Activated naive CD4-positive, alpha-beta T cell treated with Interleukin-2 at 50 U/mL for 16 hours (primary cell): ENCODE measurements around the gene PDE6B.

ENCODE experiments used
- DNase-seq: peaks from one replicate; pipeline ENCODE4 v3.0.0-alpha.2; 2020

PDE6B gene

DNA sequence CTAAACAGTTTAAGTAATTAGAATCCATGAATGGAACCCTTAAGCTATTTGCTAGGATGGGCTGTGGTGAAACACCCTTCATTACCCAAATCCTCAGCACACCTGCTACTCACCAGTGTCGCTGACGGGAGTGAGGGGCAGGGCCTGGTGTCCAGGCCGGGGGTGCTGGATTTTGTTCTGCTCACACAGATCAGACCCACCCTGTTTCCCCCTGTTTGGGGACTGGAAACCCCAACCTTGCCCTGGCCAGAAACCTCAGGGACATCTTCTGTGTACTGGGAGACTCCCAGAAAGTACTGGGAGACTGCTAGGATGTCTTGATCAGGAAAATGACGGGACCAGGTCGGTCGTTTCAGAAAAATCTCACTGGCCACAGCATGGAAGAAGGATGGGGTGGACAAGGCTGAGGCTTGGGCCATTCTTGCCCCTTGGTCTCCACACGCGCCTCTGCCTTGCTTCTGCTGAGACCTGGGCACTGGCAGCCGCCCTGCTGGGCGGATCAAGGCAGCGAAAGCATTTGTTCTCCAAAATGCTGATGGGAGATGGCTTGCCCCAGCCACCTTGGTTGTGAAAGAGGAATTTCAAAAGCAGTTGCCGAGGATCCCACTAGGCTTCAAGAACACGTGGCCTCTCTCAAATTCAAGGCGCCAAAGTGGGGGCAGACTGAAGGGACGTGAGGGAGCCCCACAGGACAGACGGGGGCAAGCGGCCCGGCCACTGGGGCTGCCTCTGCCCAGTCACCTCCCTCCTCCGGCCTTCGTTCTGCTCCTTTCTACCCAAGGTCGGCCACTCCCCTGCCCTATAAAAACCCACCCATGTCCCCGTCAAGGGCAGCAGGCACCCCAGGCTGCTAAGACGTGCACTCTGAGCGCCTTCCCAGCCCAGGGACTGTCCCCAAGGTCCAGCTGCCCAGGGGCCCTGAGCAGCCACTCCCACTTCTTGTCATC lies 23.5 kb upstream of the PDE6B start:
- no peak for DNase-seq

- peak; percentile 56 for DNase-seq
Observed at GRCh38 chr4:602559-602942, 22.8 kb upstream of the PDE6B start.

DNA sequence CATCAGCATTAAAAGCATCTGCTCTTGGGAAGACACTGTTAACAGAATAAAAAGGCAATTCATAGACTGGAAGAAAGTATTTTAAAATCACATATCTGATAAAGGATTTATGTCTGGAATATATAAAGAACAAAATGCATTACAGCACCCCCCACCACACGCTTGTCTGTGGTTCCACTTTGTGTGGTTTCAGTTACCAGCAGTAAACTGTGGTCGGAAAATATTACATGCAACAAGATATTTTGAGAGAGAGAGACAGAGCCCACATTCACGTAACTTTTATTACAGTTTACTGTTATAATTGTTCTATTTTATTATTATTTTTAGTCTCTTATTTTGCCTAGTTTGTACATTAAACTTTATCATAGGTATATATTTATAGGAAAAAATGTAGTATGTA lies 21.2 kb upstream of the PDE6B start:
- DNase-seq: no peak

DNA sequence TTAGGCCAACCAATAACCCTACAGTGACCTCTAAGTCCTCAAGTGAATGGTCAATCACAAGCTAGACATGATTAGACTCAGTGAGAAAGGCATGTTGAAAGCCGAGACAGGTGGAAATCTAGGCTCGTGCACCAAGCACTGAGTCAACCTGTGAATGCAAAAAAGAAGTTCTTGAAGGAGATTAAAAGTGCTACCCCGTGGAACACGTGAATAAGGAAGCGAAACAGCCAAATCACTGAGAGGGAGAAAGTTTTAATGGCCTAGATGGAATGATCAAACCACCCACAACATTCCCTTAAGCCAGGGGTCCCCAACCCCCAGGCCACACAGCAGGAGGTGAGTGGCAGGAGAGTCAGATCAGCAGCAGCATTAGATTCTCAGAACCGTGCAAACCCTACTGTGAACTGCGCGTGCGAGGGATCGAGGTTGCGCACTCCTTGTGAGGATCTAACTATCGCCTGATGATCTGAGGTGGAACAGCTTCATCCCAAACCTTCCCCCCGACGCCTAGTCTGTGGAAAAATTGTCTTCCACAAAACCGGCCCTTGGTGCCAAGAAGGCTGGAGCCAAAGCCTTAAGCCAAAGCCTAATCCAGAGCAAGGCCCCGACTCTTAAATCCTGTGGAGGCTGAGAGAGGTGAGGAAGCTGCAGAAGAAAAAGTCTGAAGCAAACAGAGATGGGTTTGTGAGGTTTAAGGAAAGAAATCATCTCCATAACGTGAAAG lies 19.5 kb upstream of the PDE6B start:
- no peak for DNase-seq

DNA sequence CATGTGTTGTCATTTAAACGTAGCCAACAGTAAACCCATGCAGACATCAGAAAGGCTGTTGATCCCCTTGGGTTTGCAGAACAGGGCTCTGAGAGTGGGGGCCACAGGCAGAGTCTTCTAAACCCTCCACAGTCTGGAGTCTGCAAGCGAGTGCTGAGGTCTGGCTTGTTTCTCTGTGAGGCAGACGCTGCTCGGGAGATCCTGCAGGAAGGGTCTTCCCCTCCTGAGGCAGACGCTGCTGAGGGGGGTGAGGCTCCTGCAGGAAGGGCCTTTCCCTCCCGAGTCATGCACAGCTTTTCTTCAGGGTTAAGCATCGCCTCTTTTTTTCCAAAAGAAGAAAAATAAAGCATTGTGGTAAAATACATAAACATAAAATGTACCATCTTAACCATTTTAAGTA lies 17.1 kb upstream of the PDE6B start:
- DNase-seq: no peak

- DNase-seq: no peak
Observed at GRCh38 chr4:609400-610050, 15.8 kb upstream of the PDE6B start.

- DNase-seq: no peak
Observed at GRCh38 chr4:610411-611261, 14.7 kb upstream of the PDE6B start.

- no peak for DNase-seq
Observed at GRCh38 chr4:612052-612748, 13.2 kb upstream of the PDE6B start.

GRCh38 chr4:612749-613125 lies 12.6 kb upstream of the PDE6B start:
- DNase-seq: no peak

DNA sequence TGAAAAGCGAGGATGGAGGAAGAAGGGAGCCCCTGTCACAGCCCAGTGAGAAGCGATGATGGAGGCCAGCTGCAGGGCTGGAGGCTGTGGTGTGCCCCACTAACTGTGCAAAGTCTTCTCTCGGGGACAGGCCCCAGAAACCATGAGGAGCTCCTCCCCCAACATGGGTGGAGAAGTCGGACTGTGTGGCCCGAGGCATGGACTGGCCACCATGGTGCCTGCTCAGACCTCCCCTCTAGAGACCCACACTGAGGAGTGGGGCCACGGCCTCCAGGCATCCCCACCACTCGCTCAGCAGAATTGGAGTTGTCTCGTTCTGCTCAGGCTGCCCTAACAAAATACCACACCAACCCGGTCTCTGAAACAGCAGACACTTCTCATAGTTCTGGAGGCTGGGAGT lies 12.2 kb upstream of the PDE6B start:
- DNase-seq: no peak

- DNase-seq: no peak
Observed at GRCh38 chr4:616091-616490, 9.3 kb upstream of the PDE6B start.

DNA sequence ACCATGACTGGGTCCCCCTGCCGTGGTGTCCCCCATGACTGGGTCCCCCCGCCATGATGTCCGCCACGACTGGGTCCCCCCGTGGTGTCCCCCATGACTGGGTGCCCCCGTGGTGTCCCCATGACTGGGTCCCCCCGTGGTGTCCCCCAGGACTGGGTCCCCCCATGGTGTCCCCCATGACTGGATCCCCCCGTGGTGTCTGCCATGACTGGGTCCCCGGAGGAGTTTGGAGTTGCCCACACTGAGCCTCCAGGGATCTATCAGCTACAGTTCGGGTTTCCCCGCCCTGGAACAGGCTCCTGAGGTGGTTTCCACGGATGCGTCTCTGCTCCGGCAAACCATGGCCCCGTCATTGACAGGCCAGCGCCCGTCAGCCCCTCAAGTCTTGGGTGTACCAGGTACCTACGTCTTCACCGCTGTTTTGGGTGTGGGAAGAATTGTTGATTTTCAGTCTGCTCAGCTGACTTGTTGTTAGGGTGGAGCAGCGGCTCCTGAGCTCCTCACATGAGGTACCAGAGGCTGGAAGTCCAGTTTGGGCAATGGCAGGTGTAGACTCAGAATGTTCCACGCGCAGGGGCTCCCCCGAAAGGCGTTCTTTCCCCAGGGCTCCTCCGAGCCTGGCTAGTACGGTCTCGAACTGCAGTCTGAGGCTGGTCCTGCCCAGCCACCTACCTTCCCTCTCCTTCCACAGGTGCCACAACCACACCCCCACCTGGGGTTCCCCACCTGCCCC lies 8.3 kb upstream of the PDE6B start:
- DNase-seq: no peak

DNA sequence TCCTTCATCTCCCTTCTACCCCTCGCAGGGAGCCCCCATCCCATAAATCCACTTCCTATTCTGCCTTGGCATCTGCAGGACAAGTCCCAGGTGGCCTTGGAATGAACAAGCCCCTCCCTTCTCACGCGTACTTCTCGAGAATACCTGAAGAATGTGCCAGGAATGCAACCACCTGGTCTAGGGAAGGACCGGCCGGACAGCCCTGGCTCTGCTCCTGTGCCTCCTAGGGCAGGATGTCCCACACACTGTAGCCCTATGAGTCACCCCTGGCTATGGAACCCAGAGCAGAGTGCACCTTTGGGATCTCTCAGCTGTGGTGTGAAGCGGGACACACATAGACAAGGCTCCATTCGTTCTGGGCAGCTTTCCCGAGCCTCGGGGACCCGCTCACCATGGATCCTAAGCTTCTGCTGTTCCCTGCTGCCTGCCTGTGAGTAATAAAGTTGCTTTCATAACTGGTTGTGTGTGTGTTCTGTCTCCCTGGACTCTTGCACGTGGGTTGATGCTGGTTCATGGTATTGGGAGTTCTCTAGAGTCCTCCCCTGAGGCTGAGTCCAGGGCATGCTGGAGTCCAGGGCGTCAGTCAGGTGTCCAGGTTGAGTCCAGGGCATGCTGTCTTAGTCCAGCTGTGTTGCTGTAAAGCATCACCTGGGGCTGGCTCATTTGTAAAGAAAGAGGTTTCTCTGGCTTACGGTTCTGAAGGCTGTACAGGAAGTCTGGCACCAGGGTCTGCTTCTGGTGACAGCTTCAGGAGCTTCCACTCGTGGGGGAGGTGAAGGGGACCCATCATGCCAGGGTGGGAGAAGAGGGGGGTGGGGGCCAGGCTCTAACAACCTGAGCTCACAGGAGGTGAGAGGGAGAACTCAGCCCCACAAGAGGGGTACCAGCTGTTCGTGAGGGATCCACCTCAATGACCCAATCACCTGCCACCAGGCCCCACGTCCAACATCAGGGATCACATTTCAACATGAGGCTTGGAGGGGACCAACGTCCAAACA lies 7.4 kb upstream of the PDE6B start:
- no peak for DNase-seq

- no peak for DNase-seq
Observed at GRCh38 chr4:620201-620600, 5.2 kb upstream of the PDE6B start.

DNA sequence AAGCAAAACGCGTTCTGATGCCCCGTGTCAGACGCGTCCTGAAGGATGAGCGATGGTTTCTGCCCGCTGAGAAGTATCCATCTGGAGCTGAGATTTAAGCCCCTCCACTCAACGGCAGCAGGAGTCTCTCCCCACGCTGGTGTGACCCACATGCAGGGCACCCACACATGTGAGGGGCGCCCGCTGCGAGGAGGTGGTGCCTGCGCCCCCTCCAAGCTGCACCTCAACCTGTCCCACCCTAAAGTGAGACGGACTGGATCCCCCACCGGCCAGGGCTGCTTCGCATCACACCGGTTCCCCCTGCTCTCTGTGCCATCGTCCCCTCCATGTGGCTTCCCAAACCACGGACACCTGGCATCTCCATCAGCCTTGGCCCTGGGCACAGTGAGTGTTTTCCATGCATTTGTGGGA lies 4.5 kb upstream of the PDE6B start:
- DNase-seq: no peak

GRCh38 chr4:621296-622070 lies 3.9 kb upstream of the PDE6B start:
- DNase-seq: no peak

DNA sequence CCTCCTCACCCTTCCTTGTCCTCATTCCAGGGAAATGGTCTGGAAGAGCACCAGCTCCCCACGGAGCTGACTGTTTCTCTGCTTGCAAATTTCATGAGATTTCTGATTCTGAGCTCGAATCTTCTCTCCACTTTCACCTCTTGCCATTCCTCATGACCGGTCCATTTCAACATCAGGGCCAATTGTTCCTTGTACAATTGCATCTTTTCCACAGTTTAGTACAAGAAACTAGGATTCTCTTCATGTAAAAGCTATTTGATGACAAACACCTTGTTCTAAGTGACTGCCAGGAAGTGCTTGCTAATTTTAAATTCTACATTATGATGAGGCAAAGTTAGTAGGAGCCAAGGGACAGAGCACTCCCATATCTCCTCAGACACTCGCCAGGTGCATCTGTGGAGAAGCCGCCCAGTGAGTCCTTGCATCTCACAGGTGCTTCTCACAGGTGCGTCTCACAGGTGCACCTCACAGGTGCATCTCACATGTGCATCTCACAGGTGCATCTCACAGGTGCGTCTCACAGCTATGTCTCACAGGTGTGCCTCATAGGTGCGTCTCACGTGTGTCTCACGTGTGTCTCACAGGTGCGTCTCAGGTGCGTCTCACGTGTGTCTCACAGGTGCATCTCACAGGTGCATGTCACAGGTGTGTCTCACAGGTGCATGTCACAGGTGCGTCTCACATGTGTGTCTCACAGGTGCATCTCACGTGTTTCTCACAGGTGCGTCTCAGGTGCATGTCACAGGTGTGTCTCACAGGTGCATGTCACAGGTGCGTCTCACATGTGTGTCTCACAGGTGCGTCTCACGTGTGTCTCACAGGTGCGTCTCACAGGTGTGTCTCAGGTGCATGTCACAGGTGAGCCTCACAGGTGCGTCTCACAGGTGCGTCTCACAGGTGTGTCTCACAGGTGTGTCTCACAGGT lies 3.0 kb upstream of the PDE6B start:
- DNase-seq: no peak
